Measurements from ENCODE around the gene EIF4G2. TPM values are rescaled to one million over a fixed set of nuclear protein-coding genes. Genes with fewer than 3 reads are reported as not detected.
A peak's percentile ranks its signal among the peaks of the same experiment; 100 is the strongest.

The EIF4G2 gene
- total RNA-seq, 1 donor from 2014 or later: 1,058 TPM

DNA sequence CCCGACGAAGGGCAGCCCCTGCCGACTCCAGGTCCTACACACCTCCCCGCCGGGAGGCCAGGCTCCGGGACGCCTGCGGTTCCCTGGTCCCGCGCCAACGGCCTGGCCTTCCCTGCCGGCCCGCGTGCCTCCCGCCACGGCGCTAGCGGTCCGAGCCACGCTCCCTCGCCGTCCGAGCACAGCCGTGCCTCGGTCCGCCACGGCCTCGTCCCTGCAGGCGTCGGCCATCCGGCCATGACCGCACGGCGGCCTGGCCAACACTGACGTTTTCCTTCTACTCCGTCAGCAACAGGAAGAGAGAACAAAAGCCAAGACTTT, 532 bp downstream of the EIF4G2 start:
- DNase-seq (ENCODE audit: low spot score): no peak

DNA sequence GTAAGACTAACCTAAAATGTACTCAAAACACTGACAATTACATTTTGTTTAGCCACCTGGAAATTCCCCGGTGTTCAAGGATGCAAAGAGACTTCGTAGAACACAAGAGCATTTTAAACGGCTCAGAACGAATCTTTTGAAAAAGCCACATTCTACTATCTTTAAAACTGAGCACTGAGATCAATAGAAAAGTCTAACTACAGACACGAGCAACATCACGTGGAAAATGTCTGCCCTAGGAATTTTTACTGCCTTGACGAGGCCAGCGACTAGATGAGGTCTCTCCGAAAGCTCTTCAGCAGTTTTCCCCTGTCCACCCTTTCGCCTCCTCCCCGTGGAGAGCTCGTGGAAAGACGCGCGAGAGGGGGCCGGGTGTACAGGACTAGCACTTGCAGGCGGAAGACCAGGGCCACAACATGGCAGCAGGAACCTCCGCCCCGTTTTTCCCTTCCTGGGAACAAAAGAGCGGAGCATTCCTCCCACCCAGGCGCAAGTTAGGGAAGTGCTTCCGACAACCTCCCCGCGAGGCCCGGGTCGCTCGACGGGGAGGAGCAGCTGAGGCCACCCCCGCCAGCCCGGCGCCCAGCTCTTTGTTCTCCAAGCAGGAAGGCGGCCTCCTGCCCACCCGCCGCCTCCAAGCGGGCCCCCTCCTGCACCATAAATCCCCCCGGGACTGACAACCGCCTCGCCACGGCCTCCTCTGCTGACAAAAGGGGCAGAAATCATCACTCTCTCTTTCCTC, 1.1 kb downstream of the EIF4G2 start:
- peak; percentile 44 for DNase-seq (ENCODE audit: low spot score)

DNA sequence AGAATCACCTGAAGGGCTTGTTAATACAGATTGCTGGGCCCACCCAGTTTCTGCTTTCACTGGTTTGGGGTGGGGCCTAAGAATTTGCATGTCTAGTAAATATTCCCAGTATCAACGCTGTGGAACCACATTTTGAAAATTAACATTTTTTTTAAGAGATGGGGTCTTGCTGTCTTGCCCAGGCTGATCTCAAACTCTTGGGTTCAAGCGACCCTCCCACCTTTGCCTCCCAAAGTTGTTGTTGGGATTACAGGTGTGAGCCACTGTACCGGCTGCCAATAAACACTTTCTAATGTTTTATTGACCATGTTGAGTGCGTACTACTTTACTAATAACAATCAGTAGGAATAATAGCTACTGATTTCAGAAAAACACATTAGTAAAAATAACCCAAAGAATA, 2.5 kb downstream of the EIF4G2 start:
- DNase-seq (ENCODE audit: low spot score): no peak

DNA sequence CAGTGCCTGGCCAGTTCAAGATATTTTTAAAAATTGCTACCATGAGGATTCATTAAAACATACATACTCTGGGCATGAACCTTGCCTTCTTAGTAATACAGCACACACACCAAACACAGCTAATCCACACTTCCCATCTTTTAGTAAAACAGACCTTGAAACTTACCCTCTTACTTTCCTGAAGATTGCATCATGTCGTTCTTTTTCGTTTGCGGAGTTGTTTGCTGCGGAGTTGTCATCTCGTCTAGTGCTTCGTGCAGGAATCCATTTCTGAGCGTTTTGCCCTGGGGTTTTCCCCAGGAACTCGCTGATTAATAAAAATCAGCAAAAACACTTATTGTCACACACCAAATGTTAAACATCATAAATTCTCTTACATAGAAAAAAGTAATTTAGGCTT, 3.0 kb downstream of the EIF4G2 start:
- DNase-seq (ENCODE audit: low spot score): no peak

DNA sequence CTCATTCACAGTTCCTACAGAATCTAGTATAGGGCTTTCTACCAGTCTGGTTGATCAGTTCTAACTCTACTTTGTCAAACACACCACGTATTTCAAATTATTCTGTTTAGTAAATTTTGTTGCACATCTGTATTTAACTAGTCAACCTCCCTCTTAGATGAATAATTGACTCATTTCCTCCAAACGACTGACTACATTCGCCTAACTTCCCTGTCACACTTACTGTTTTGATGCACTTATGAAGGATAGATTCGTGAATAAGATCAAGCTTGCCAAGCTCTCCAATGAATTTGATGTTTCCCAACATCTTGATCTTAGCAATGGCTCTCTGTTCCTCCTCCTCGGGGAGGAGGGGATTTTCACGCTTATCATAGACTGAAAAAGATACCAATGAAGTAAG, 5.0 kb downstream of the EIF4G2 start:
- DNase-seq (ENCODE audit: low spot score): no peak

DNA sequence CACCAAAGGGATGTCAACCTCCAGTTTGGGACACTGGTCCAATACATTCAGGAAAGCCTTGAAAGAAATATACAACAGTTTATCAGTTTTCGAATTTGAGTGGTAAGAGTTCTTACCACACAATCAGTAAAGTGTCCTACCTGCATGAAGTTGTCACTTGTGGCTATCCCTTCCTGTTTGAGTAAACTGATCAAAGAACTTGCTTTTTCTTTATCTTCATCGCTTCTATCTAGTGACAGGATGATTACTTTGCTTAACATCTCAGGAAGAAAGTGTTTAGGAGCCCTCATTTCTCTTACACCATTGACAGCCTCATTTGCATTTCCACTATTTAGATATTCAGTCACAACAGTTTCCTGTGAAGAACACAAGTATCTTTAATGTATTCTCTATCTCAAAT, 8.4 kb downstream of the EIF4G2 start:
- DNase-seq (ENCODE audit: low spot score): no peak

DNA sequence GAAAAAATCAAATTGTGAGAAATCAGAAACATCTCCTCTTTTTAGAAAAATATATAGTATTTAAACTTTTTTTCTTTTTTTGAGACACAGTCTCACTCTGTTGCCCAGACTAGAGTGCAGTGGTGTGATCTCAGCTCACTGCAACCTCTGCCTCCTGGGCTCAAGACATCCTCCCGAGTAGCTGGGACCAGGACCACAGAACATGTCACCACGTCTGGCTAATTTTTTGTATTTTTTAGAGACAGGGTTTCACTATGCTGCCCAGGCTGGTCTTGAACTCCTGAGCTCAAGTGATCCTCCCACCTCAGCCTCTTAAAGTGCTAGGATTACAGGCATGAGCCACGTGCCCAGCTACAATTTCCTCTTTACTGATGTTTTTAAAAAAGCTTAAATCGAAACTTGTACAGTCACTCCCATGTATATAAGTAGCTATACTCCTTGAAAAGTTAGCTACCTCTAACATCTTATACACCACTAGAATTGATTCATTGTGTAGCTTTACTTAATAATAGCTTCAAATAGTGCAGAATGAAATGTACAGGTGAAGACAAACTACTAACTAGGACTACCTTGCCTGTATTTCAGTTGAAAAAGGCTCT, 10.3 kb downstream of the EIF4G2 start:
- DNase-seq (ENCODE audit: low spot score): no peak

DNA sequence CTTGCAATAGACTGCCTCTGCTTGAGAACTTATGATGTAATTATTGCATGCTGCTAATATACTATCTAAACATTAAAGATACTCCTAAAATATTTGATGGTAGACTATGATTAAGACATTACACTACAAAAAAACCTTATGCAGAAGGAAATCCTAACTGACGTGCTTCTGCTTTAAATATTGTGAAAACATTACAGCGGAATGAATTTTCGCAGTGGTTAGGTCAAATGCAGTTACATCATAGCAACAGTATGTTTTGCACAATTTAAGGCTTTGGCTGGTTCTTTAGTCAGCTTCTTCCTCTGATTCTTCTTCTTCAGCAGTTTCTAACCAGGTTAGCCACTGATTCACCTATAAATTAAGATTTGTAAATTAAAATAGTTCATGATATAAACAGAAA, 11.2 kb downstream of the EIF4G2 start:
- no peak for DNase-seq (ENCODE audit: low spot score)

DNA sequence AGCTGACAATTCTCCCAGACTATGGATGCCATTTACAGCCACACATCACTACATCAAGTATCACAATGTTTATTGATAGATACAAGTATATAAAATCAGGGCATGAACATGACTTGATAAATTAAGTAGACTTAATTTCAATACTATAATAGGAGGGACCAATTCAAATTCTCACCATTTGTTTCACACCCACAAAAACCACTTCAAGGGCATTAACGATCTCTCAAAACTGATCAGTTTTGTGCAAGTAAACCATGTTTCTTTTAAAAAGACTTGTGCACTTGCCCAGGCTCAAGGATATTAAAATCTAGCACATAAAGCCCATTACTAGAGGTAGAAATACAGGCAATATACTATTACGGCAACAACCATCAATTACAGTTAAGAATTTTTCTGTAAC, 11.7 kb downstream of the EIF4G2 start:
- no peak for DNase-seq (ENCODE audit: low spot score)

DNA sequence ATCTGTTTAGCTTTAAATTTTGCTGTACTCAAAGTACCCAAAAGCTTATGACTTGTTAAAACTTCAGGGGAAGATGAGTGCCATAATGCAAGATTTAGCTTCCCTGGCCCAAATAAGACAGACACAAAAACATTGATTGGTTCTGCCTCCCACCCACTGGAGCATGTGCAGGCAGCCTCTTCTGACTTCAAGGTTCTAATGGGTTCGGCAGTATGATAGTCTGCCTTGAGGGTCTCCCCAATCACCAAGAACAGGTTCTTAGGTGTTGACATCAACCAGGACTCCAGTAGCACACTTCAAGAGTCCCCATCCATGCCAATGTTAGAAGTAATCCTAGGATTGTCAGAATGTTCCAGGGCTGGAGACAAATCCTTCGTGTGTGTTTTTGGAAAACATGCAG, 12.5 kb downstream of the EIF4G2 start:
- DNase-seq (ENCODE audit: low spot score): no peak

DNA sequence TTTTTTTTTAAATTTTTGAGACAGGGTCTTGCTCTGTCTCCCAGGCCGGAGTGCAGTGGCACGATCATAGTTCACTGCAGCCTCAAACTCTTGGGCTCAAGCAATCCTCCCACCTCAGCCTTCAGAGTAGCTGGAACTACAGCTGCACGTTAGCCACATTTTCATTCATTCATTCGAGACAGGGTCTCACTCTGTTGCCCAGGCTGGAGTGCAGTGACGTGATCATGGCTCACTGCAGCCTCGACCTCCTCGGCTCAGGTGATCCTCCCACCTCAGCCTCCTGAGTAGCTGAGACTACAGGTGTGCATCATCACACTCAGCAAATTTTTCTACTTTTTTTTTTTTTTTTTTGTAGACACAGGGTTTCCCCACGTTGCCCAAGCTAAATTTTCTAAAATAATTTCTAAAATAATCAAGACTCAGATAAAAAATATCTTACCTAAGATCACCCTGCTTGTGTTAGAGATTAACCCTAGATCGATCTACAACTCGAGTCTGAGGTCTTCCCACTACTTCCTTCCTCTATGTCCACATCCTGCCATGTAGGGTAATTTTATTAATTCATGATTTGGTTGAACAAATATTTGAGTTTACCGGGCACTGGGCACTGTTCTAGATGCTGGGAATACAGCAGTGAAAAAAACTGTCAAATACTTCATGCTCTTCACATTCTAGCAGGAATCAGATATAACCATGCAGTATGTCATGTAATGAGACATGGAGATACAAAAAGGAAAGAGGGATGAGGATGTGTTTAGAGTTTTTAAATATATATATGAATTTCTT, 15.1 kb downstream of the EIF4G2 start:
- no peak for DNase-seq (ENCODE audit: low spot score)

DNA sequence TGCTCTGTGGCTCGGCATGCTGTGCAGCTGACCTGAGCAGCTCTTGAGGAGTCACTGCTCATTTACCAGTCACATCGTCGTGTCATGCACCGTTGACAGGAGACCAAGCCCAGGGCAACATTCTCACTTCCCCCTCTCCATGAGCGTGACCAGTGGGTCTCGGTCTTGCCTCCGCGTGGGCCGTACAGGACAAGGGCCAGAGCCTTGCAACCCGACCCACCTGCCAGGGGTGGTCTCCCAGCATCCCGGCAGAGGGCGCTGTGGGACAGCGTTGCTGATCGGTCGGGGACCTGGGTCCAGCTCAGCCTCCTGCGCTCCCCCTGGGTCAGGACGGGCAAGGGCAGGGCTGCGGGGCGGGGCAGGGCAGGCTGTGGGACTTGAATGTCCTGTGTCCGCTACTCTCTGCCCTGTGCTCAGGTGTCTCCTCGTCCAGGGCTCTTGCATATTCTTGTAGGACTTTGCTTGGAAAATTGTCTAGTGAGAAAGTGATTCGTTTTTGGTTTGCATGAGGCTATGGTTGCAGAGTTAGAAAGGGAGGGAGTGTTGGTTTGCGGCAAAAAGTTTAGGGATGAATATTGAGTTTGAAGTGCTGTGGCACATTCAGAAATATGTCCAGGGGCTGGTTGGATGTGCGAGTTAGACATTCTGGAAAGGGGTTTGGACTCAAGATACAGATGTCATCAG, 16.2 kb downstream of the EIF4G2 start:
- peak; percentile 81 for DNase-seq (ENCODE audit: low spot score)

DNA sequence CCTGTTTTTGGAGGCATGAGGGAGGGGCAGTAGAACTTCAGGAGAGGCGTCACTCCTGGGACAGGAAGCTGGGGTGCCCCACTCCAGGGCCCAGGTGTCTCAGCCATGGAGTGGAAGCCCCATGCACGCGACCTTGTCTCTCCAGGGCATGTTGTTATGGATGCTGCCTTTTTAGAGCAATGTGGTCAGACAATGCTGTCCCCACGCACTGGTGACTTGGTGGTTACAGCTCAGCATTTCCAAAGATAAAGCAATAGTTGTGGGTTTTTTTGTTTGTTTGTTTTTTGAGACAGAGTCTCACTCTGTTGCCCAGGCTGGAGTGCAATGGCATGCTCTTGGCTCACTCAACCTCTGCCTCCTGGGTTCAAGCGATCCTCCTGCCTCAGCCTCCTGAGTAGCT, 22.3 kb downstream of the EIF4G2 start:
- DNase-seq (ENCODE audit: low spot score): no peak

DNA sequence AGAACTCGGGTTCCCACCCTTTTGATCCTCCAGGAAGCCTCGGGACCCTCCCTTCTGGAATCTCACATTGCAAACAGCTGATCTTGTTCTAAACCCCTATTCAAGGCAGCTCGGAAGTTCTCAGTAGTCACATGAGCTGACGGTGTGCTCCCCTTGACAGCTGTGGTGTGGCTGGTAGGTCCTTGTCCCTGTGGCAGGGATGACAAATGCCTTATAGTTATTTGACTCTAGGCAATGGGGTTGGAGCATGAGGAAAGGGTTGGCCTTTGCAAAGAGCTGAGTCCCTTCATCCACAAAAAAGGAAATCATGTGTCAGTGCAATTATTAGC, 23.6 kb downstream of the EIF4G2 start:
- DNase-seq (ENCODE audit: low spot score): no peak

DNA sequence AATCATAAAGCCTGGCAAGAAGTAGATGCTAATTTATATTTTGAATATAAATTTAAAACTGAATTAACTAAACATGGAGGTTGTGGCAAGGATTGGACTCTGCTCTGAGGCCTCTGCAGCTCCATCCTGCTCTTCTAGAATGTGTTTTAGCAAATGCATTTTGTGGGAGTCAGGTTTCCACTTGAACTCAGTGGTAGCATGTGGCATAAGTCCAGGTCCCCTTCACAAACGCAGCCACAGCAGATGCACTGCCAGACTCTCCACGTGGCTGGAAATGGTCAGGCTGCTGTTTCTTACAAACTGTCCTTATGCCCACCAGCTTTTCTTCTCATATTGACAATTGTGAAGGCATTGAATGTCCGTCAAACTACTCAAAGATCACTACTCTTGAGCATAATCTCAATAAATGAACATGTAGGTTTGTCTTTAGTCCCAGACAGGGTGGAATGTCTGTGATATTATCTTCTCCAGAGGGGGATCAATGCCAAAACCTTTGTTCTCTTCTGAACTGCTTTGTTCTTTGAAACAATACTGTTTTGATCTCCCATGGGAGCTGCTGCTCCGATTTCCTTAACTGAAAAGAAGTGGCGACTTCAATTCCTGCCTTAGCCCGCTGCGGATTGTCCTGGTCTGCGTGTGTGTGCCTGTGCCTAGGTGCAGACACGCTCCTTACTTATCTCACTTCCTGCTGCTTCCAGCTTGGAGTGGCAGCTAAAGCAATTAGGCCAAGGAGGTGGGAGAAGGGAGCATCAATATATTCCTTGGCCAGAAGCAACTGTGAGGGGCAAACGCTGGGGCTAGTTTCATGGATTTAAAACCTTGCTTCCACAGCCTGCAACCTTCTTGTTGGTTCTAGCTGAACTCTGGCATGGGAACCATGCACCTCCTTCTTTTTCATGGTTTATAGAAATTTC, 24.2 kb downstream of the EIF4G2 start:
- DNase-seq (ENCODE audit: low spot score): no peak

DNA sequence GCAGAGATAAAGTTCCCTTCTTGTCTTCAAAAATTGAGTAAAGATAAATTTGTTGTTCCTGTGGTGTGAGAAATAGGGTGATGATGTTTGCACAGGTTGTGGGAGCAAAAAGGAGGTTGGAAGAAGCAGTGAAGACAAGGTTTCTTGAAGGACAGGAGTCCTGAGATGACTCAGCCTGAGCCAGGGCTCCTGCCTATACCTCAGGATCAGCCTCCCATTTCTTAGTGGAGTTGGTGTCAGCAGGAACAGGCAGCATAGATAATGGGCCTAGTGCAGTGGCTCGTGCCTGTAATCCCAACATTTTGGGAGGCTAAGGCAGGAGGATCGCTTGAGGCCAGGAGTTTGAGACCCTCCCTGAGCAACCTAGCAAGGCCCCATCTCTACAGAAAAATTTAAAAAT, 28.7 kb downstream of the EIF4G2 start:
- DNase-seq (ENCODE audit: low spot score): no peak

DNA sequence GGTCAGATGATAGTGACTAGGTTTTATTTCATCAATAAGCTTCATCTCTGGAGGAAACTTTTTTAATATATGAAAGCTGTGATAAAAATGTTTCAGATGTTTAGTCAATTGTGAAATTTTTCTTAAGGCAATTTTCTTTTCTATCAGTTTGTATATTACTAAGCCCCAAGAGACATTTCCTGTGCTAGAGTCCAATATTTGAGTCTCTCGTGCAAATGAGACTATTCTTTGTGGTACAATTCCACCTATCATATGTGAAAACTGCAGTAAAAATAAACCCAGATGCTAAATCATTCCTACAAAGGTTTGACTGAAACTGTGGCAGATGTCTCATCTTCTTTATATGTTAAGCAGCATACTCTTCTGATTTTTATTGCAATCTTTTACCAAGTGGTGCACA, 29.6 kb downstream of the EIF4G2 start:
- DNase-seq (ENCODE audit: low spot score): no peak

DNA sequence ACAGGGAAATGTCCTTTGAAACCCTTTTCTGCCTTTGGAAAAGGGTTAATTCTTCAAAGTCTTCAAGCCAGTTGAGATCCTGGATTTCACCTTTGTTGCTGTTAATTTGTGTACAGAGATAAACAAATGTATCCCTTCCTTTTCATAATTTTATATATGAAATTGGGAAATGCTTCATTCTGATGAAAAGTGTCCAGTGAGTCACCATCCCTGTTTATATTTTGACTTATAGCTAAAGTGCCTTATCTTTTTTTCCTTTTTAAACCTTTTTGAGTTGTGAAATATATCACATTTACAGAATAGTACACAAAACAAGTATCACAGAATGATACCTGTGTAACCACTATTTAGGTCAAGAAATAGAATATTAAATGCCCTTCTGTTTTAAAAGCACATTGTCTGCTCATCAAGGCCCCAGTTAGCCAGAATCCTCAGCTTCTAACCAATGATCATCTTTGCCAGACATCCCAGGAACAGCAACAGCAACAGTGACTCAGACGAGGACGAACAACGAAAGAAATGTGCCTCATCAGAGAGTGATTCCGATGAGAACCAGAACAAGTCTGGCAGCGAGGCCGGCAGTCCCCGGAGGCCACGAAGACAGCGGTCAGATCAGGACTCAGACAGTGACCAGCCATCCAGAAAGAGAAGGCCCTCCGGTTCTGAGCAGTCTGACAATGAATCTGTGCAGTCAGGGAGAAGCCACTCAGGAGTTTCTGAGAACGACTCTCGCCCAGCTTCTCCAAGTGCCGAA, 30.3 kb downstream of the EIF4G2 start:
- DNase-seq (ENCODE audit: low spot score): peak; percentile 34

DNA sequence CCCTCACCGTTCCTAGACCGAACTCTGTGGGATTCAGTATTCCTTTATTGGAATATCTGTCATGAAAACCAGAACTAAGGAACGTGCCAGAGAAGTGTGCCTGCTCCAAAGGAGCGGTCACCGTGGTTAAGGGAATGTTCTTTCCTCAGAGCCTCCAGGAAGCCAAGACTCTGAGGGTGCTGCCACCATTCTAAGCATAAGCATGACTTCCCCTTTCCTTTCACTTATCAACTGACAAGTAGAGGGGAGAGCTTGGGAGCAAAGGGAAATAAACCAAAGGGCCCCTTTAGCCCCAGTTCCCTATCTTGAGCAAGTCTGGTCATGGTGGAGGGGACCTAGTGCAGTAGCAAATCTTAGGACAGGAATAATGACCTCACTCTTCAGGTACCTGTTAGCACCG, 30.9 kb downstream of the EIF4G2 start:
- no peak for DNase-seq (ENCODE audit: low spot score)

DNA sequence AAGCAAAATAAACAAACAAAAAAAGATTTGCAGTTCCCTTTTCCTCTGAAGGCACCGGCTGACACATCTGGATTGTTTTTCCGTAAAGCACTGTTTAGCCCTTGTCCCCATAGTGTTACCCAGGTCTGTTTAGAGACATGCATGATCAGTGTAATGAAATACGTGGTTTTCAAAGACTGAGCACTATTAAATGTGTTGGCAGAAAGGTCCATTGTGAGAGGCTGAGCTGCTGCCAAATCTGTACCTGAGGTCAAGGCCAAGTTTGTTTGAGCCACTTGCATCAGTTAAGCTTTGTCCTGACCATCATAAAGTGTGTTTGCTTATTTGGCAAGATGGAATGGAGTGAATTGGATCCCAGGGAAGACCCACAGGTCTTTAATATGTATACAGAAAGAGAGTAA, 31.3 kb downstream of the EIF4G2 start:
- no peak for DNase-seq (ENCODE audit: low spot score)

DNA sequence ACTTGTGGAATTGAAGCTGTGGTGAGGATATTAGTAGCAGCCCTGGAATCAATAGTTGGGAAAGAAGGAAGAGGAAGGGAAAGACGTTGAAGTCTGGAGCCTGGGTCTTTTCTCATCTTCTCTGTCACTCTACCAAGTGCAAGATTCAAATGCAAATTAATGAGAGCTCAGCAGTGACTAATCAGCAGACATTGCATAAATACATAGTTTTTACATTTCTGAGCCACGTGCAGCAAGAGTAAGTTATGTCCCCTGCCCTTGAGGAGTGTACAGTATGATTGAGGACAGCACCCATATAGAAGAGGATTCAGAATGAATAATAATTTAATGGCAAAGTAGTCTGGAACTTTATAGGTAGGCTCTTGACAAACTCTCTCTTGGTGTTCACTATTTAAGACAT, 33.9 kb downstream of the EIF4G2 start:
- no peak for DNase-seq (ENCODE audit: low spot score)
